Upper lobe of left lung (tissue), 4 donors: ENCODE data around the gene LRRTM2.

Source experiments
- POLR2AphosphoS5 ChIP-seq, 2 donors: sonication (generic); formaldehyde crosslinking; IDR thresholded peaks; one replicate each; pipeline ENCODE4 v1.5.1; 2017; ENCODE audit warnings: antibody characterized with exemption in 2 of 2
- TF ChIP-seq, protein P1 (sequence below), 6 experiments: fragments of 450-650 bp in 4 of 6; fragments of 200-600 bp in 2 of 6; sonication (generic) in 2 of 6; IDR thresholded peaks; one replicate each; pipeline ENCODE4 v1.5.1; 2016 to 2019; ENCODE audit warnings: antibody characterized with exemption in 6 of 6

DNA sequence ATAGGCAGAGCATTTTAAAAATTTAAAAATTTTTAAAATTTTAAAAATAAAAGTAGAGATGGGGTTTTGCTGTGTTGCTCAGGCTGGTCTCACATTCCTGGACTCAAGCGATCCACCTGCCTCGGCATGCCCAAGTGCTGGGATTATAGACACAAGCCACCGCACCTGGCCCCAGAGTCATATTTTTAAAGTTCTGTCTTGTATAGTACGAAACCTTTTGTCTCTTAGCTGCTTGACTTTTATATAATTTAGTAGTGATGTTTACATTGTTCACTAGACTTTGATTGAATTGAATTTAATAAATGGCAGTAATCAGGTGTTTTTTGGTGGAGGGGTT lies 31.0 kb downstream of the LRRTM2 start:
- TF ChIP-seq, protein P1, sequence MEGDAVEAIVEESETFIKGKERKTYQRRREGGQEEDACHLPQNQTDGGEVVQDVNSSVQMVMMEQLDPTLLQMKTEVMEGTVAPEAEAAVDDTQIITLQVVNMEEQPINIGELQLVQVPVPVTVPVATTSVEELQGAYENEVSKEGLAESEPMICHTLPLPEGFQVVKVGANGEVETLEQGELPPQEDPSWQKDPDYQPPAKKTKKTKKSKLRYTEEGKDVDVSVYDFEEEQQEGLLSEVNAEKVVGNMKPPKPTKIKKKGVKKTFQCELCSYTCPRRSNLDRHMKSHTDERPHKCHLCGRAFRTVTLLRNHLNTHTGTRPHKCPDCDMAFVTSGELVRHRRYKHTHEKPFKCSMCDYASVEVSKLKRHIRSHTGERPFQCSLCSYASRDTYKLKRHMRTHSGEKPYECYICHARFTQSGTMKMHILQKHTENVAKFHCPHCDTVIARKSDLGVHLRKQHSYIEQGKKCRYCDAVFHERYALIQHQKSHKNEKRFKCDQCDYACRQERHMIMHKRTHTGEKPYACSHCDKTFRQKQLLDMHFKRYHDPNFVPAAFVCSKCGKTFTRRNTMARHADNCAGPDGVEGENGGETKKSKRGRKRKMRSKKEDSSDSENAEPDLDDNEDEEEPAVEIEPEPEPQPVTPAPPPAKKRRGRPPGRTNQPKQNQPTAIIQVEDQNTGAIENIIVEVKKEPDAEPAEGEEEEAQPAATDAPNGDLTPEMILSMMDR (IDR thresholded peaks at IDR 0.05): no peak
- TF ChIP-seq POLR2AphosphoS5 (IDR thresholded peaks at IDR 0.05): no peak
